Neural progenitor cell (in vitro differentiated cells): ENCODE measurements around the gene TMEM232. TPM values are rescaled to one million over a fixed set of nuclear protein-coding genes. Genes with fewer than 3 reads are reported as not detected.

ENCODE experiments used
- DNase-seq: peaks from one replicate; pipeline ENCODE4 v3.0.0-alpha.2; 2016; ENCODE audit warnings: low spot score
- H2AFZ ChIP-seq: fragments of 200-600 bp; sonication (generic); replicated peaks from 2 replicates; pipeline ENCODE4 v1.6.1; 2016; ENCODE audit warnings: antibody characterized with exemption
- H3F3A ChIP-seq: fragments of 200-600 bp; sonication (generic); 2 replicates; pipeline ENCODE4 v1.6.1; 2016; ENCODE audit warnings: antibody characterized with exemption, low read depth
- H3K27ac ChIP-seq: fragments of 200-600 bp; sonication (generic); 2 replicates; pipeline ENCODE4 v1.5.1; 2016; ENCODE audit warnings: mild to moderate bottlenecking
- H3K27me3 ChIP-seq: fragments of 200-600 bp; sonication (generic); 2 replicates; pipeline ENCODE4 v1.6.1; 2016; ENCODE audit warnings: mild to moderate bottlenecking, moderate library complexity
- H3K36me3 ChIP-seq: fragments of 200-600 bp; sonication (generic); 2 replicates; pipeline ENCODE4 v1.5.1; 2016
- H3K4me1 ChIP-seq: fragments of 200-600 bp; sonication (generic); 2 replicates; pipeline ENCODE4 v1.6.1; 2016; ENCODE audit warnings: mixed run types
- H3K4me2 ChIP-seq: fragments of 200-600 bp; sonication (generic); 2 replicates; pipeline ENCODE4 v1.6.1; 2016
- H3K4me3 ChIP-seq: fragments of 200-600 bp; sonication (generic); 2 replicates; pipeline ENCODE4 v1.5.1; 2016
- H3K79me2 ChIP-seq: fragments of 200-600 bp; sonication (generic); 2 replicates; pipeline ENCODE4 v1.6.1; 2016; ENCODE audit warnings: low read depth
- H3K9ac ChIP-seq: fragments of 200-600 bp; sonication (generic); 2 replicates; pipeline ENCODE4 v1.6.1; 2016
- H3K9me3 ChIP-seq: fragments of 200-600 bp; sonication (generic); 2 replicates; pipeline ENCODE4 v1.5.1; 2016; ENCODE audit warnings: low read depth
- H4K20me1 ChIP-seq: fragments of 200-600 bp; sonication (generic); 2 replicates; pipeline ENCODE4 v1.6.1; 2016; ENCODE audit warnings: low read depth
- H3K27ac Mint-ChIP-seq: 3 replicates; pipeline ENCODE4 v1.8.0; 2021; ENCODE audit warnings: mixed read lengths
- H3K27me3 Mint-ChIP-seq: 2 replicates; pipeline ENCODE4 v1.8.0; 2022; ENCODE audit warnings: low read depth, mild to moderate bottlenecking, inconsistent platforms, moderate library complexity, mixed read lengths; ENCODE audit not compliant: insufficient read depth
- H3K36me3 Mint-ChIP-seq: 3 replicates; pipeline ENCODE4 v1.8.0; 2021; ENCODE audit warnings: mixed read lengths
- H3K4me1 Mint-ChIP-seq: 3 replicates; pipeline ENCODE4 v1.8.0; 2021; ENCODE audit warnings: mixed read lengths
- H3K4me3 Mint-ChIP-seq: 3 replicates; pipeline ENCODE4 v1.8.0; 2021; ENCODE audit warnings: mild to moderate bottlenecking, moderate library complexity, mixed read lengths
- H3K9me3 Mint-ChIP-seq: 3 replicates; pipeline ENCODE4 v1.8.0; 2020; ENCODE audit warnings: mixed read lengths
- CTCF ChIP-seq: fragments of 200-600 bp; sonication (generic); IDR thresholded peaks from 2 replicates; pipeline ENCODE4 v1.5.1; 2017; ENCODE audit warnings: antibody characterized with exemption, mild to moderate bottlenecking
- EZH2 ChIP-seq: fragments of 200-600 bp; sonication (generic); IDR thresholded peaks from 2 replicates; pipeline ENCODE4 v1.6.1; 2017; ENCODE audit warnings: antibody characterized with exemption, mild to moderate bottlenecking, moderate library complexity
- EZH2phosphoT487 ChIP-seq: fragments of 200-600 bp; sonication (generic); IDR thresholded peaks from 2 replicates; pipeline ENCODE4 v1.6.1; 2017; ENCODE audit warnings: antibody characterized with exemption
- total RNA-seq: library from RNA; depleted of rRNA; stranded (reverse); fragments of >200 nt; gene quantifications from 2 replicates; pipeline ENCODE4 v1.2.3, GENCODE V29; 2015; ENCODE audit warnings: low replicate concordance

The TMEM232 gene
- total RNA-seq, 1 donor from 2014 or later = 5.2 TPM

- no peaks in the 10 kb centered on the region for H3K27me3 ChIP-seq
- H3K36me3 ChIP-seq = no peaks in the 10 kb centered on the region
- H3K9ac ChIP-seq = no peak overlapping the region
- Mint-ChIP-seq H3K4me1 (no peaks in the 10 kb centered on the region), H3K27me3 (no peaks in the 10 kb centered on the region), H3K36me3 (no peaks in the 10 kb centered on the region), H3K27ac (no peak overlapping the region), H3K9me3 (peaks cover under 1% of the 10 kb centered on the region), H3K4me3 (no peak overlapping the region)
- TF ChIP-seq EZH2 = no peak
- TF ChIP-seq EZH2phosphoT487 = no peak
- TF ChIP-seq CTCF = no peak
- no peak overlapping the region for H3K4me3 ChIP-seq
- H3K4me2 ChIP-seq = no peak overlapping the region
- no peaks in the 10 kb centered on the region for H3K79me2 ChIP-seq
- no peaks in the 10 kb centered on the region for H3K4me1 ChIP-seq
- H3K27ac ChIP-seq = no peak overlapping the region
- no peaks in the 10 kb centered on the region for H4K20me1 ChIP-seq
- no peak for DNase-seq
- H3K9me3 ChIP-seq = no peaks in the 10 kb centered on the region
- H2AFZ ChIP-seq = no peak overlapping the region
- H3F3A ChIP-seq = no peaks in the 10 kb centered on the region
These were observed 247.6 kb downstream of the TMEM232 start for GRCh38 chr5:110478895-110479294.

- Mint-ChIP-seq H3K27ac (no peak overlapping the region), H3K27me3 (no peaks in the 10 kb centered on the region), H3K4me1 (no peaks in the 10 kb centered on the region), H3K36me3 (no peaks in the 10 kb centered on the region), H3K4me3 (no peak overlapping the region), H3K9me3 (peaks cover 2% of the 10 kb centered on the region)
- no peak overlapping the region for H3K27ac ChIP-seq
- no peaks in the 10 kb centered on the region for H3K36me3 ChIP-seq
- H4K20me1 ChIP-seq = no peaks in the 10 kb centered on the region
- no peaks in the 10 kb centered on the region for H3K4me1 ChIP-seq
- H3K4me3 ChIP-seq = no peak overlapping the region
- H3F3A ChIP-seq = no peaks in the 10 kb centered on the region
- no peak overlapping the region for H2AFZ ChIP-seq
- TF ChIP-seq EZH2 = no peak
- no peak for TF ChIP-seq EZH2phosphoT487
- TF ChIP-seq CTCF = no peak
- no peak overlapping the region for H3K4me2 ChIP-seq
- DNase-seq = no peak
- H3K27me3 ChIP-seq = no peaks in the 10 kb centered on the region
- no peak overlapping the region for H3K9ac ChIP-seq
- no peaks in the 10 kb centered on the region for H3K79me2 ChIP-seq
- no peaks in the 10 kb centered on the region for H3K9me3 ChIP-seq
These were observed 248.6 kb downstream of the TMEM232 start for GRCh38 chr5:110477911-110478310.

GRCh38 chr5:110476164-110476563 lies 250.3 kb downstream of the TMEM232 start:
- H3K9ac ChIP-seq = no peak overlapping the region
- H3F3A ChIP-seq = no peaks in the 10 kb centered on the region
- no peak overlapping the region for H3K4me2 ChIP-seq
- DNase-seq = no peak
- H3K36me3 ChIP-seq = no peaks in the 10 kb centered on the region
- no peak overlapping the region for H3K27ac Mint-ChIP-seq
- H3K36me3 Mint-ChIP-seq = no peaks in the 10 kb centered on the region
- no peaks in the 10 kb centered on the region for H3K79me2 ChIP-seq
- H4K20me1 ChIP-seq = no peaks in the 10 kb centered on the region
- H3K27me3 Mint-ChIP-seq = no peaks in the 10 kb centered on the region
- no peak overlapping the region for H3K27ac ChIP-seq
- H3K4me1 ChIP-seq = no peaks in the 10 kb centered on the region
- H3K4me1 Mint-ChIP-seq = no peaks in the 10 kb centered on the region
- no peaks in the 10 kb centered on the region for H3K27me3 ChIP-seq
- H3K9me3 ChIP-seq = no peaks in the 10 kb centered on the region
- no peak overlapping the region for H3K4me3 Mint-ChIP-seq
- H3K9me3 Mint-ChIP-seq = peaks cover 15% of the 10 kb centered on the region
- no peak for TF ChIP-seq CTCF
- TF ChIP-seq EZH2phosphoT487 = no peak
- no peak for TF ChIP-seq EZH2
- no peak overlapping the region for H2AFZ ChIP-seq
- H3K4me3 ChIP-seq = no peak overlapping the region

- no peak for DNase-seq
- Histone ChIP-seq H4K20me1 (no peaks in the 10 kb centered on the region), H3K9me3 (no peaks in the 10 kb centered on the region), H3K27me3 (no peaks in the 10 kb centered on the region), H3K4me3 (no peak overlapping the region), H3K4me2 (no peak overlapping the region), H3K27ac (no peak overlapping the region), H3K79me2 (no peaks in the 10 kb centered on the region), H3K9ac (no peak overlapping the region), H3K36me3 (no peaks in the 10 kb centered on the region), H2AFZ (no peak overlapping the region), H3F3A (no peaks in the 10 kb centered on the region), H3K4me1 (no peaks in the 10 kb centered on the region)
- TF ChIP-seq EZH2 = no peak
- no peak for TF ChIP-seq EZH2phosphoT487
- TF ChIP-seq CTCF = no peak
- Mint-ChIP-seq H3K4me3 (no peak overlapping the region), H3K9me3 (peaks cover 21% of the 10 kb centered on the region), H3K27ac (no peak overlapping the region), H3K27me3 (no peaks in the 10 kb centered on the region), H3K36me3 (no peaks in the 10 kb centered on the region), H3K4me1 (no peaks in the 10 kb centered on the region)
These were observed 250.9 kb downstream of the TMEM232 start for GRCh38 chr5:110475529-110475928.
